ENCODE results near the gene COL1A1. TPM values are rescaled to one million over a fixed set of nuclear protein-coding genes. Genes with fewer than 3 reads are reported as not detected.
A peak's percentile ranks its signal among the peaks of the same experiment; 100 is the strongest.

Gene COL1A1
- total RNA-seq, 1 experiment from 2014 or later = 81.3 TPM

- no peak for DNase-seq (ENCODE audit: low read depth)
Observed at GRCh38 chr17:50141745-50142110, 59.7 kb downstream of the COL1A1 start.

GRCh38 chr17:50141026-50141744, 60.2 kb downstream of the COL1A1 start:
- DNase-seq (ENCODE audit: low read depth) = no peak

- DNase-seq (ENCODE audit: low read depth) = peak; percentile 48
Observed at GRCh38 chr17:50139950-50140885, 61.2 kb downstream of the COL1A1 start.

- DNase-seq (ENCODE audit: low read depth) = no peak
Observed at GRCh38 chr17:50139185-50139783, 62.1 kb downstream of the COL1A1 start.

- no peak for DNase-seq (ENCODE audit: low read depth)
Observed at GRCh38 chr17:50137042-50137441, 64.4 kb downstream of the COL1A1 start.

- DNase-seq (ENCODE audit: low read depth) = no peak
Observed at GRCh38 chr17:50136096-50136687, 65.2 kb downstream of the COL1A1 start.

GRCh38 chr17:50135316-50136095, 65.9 kb downstream of the COL1A1 start:
- no peak for DNase-seq (ENCODE audit: low read depth)

- peak; percentile 65 for DNase-seq (ENCODE audit: low read depth)
Observed at GRCh38 chr17:50134206-50135110, 67.0 kb downstream of the COL1A1 start.

GRCh38 chr17:50133769-50134099, 67.7 kb downstream of the COL1A1 start:
- DNase-seq (ENCODE audit: low read depth) = no peak

Other genes starting within 250 kb of the COL1A1 start
- gene DLX4, start 232.4 kb downstream of the COL1A1 start, total RNA-seq (2014; rRNA removed; shearing (Covaris generic)) = 5.5 and 7.4 TPM in 2 replicates
- gene DLX3, start 206.4 kb downstream of the COL1A1 start, total RNA-seq (2014; rRNA removed; shearing (Covaris generic)) = 0.15 and 0.96 TPM in 2 replicates
- 365 and 711 TPM in 2 replicates for gene ITGA3, start 145.5 kb downstream of the COL1A1 start, total RNA-seq (2014; rRNA removed; shearing (Covaris generic))
- gene PDK2, start 106.3 kb downstream of the COL1A1 start, total RNA-seq (2014; rRNA removed; shearing (Covaris generic)) = 27.2 and 38.2 TPM in 2 replicates
- 0.22 and 0.49 TPM in 2 replicates for gene SAMD14, start 71.5 kb downstream of the COL1A1 start, total RNA-seq (2014; rRNA removed; shearing (Covaris generic))
- 14.6 and 36.1 TPM in 2 replicates for gene PPP1R9B, start 51.0 kb downstream of the COL1A1 start, total RNA-seq (2014; rRNA removed; shearing (Covaris generic))
- gene SGCA, start 35.6 kb downstream of the COL1A1 start, total RNA-seq (2014; rRNA removed; shearing (Covaris generic)) = not detected in 2 replicates
- gene TMEM92, start 72.8 kb upstream of the COL1A1 start, total RNA-seq (2014; rRNA removed; shearing (Covaris generic)) = 0.99 and 5.2 TPM in 2 replicates
- 17.8 and 37.4 TPM in 2 replicates for gene XYLT2, start 144.5 kb upstream of the COL1A1 start, total RNA-seq (2014; rRNA removed; shearing (Covaris generic))
- gene MRPL27, start 171.6 kb upstream of the COL1A1 start, total RNA-seq (2014; rRNA removed; shearing (Covaris generic)) = 89.9 and 119 TPM in 2 replicates
- gene EME1, start 171.6 kb upstream of the COL1A1 start, total RNA-seq (2014; rRNA removed; shearing (Covaris generic)) = 6.1 and 9.6 TPM in 2 replicates
- gene LRRC59, start 195.9 kb upstream of the COL1A1 start, total RNA-seq (2014; rRNA removed; shearing (Covaris generic)) = 213 and 250 TPM in 2 replicates
- gene ACSF2, start 224.6 kb upstream of the COL1A1 start, total RNA-seq (2014; rRNA removed; shearing (Covaris generic)) = 23.4 and 29.1 TPM in 2 replicates